HEK293 (cell line): ENCODE data around the gene DNMT3A.

Source experiments
- CTCF ChIA-PET: fragments of 350-600 bp; formaldehyde crosslinking; extraction: SDS; loops from one replicate; lab custom pipeline; 2021; ENCODE audit warnings: antibody characterized with exemption; lab: Yijun Ruan, JAX
- POLR2A ChIA-PET: fragments of 300-600 bp; formaldehyde crosslinking; extraction: SDS; loops from one replicate; lab custom pipeline; 2020; ENCODE audit warnings: antibody characterized with exemption, inconsistent platforms; lab: Yijun Ruan, JAX
- H3K27ac ChIP-seq: fragments of 200-500 bp; sonication (Bioruptor generic); 2 replicates; pipeline ENCODE4 v1.5.1; 2014; ENCODE audit warnings: low read depth, low read length, control low read depth, inconsistent platforms; ENCODE audit errors: extremely low read depth
- H3K36me3 ChIP-seq, 2 experiments: fragments of 200-500 bp in 1 of 2; sonication (Bioruptor generic) in 1 of 2; 1 replicate in 1 of 2; 2 replicates in 1 of 2; pipeline ENCODE4 v1.5.1; 2014 to 2017; ENCODE audit warnings: inconsistent platforms in 2 of 2, low read length in 2 of 2; ENCODE audit not compliant: control insufficient read depth in 2 of 2, insufficient read depth in 1 of 2
- H3K4me1 ChIP-seq: fragments of 200-500 bp; sonication (Bioruptor generic); 2 replicates; pipeline ENCODE4 v1.5.1; 2014; ENCODE audit warnings: mild to moderate bottlenecking, low read length, inconsistent platforms; ENCODE audit not compliant: control insufficient read depth, insufficient read depth
- H3K4me3 ChIP-seq: 2 replicates; pipeline ENCODE4 v1.5.1; 2011; ENCODE audit warnings: low read depth, mild to moderate bottlenecking, control low read depth, low read length, moderate library complexity
- H3K9me3 ChIP-seq: fragments of 200-500 bp; sonication (Bioruptor generic); 2 replicates; pipeline ENCODE4 v1.5.1; 2014; ENCODE audit warnings: low read depth, low read length, inconsistent platforms; ENCODE audit not compliant: control insufficient read depth, insufficient read depth
- GLI2 ChIP-seq: fragments of 450-650 bp; formaldehyde crosslinking; IDR thresholded peaks from 2 replicates; pipeline ENCODE4; 2017; ENCODE audit warnings: missing biosample characterization, missing genetic modification characterization, low read depth, borderline replicate concordance
- SCRT2 ChIP-seq: fragments of 450-650 bp; formaldehyde crosslinking; IDR thresholded peaks from 2 replicates; pipeline ENCODE4 v1.5.1; 2016; ENCODE audit warnings: missing biosample characterization, missing genetic modification characterization
- ZBTB21 ChIP-seq: fragments of 450-650 bp; formaldehyde crosslinking; IDR thresholded peaks from 2 replicates; pipeline ENCODE4 v1.5.1; 2017; ENCODE audit warnings: missing biosample characterization, missing genetic modification characterization
- ZNF155 ChIP-seq: fragments of 450-650 bp; formaldehyde crosslinking; IDR thresholded peaks from 2 replicates; pipeline ENCODE4 v1.5.1; 2016; ENCODE audit warnings: missing biosample characterization, missing genetic modification characterization
- ZNF157 ChIP-seq: fragments of 450-650 bp; formaldehyde crosslinking; IDR thresholded peaks from 2 replicates; pipeline ENCODE4 v1.5.1; 2016; ENCODE audit warnings: missing biosample characterization, missing genetic modification characterization
- ZNF2 ChIP-seq: fragments of 450-650 bp; formaldehyde crosslinking; IDR thresholded peaks from 2 replicates; pipeline ENCODE4 v1.5.1; 2016; ENCODE audit warnings: missing biosample characterization, missing genetic modification characterization
- ZNF350 ChIP-seq: fragments of 450-650 bp; formaldehyde crosslinking; IDR thresholded peaks from 2 replicates; pipeline ENCODE4 v1.5.0; 2017; ENCODE audit warnings: missing biosample characterization, mild to moderate bottlenecking, missing genetic modification characterization
- ZNF48 ChIP-seq: fragments of 450-650 bp; formaldehyde crosslinking; IDR thresholded peaks from 2 replicates; pipeline ENCODE4 v1.5.1; 2016; ENCODE audit warnings: missing biosample characterization, missing genetic modification characterization
- ZNF514 ChIP-seq: fragments of 450-650 bp; formaldehyde crosslinking; IDR thresholded peaks from 2 replicates; pipeline ENCODE4 v1.5.1; 2016; ENCODE audit warnings: missing biosample characterization, missing genetic modification characterization
- ZNF544 ChIP-seq: fragments of 450-650 bp; formaldehyde crosslinking; IDR thresholded peaks from 2 replicates; pipeline ENCODE4 v1.5.0; 2017; ENCODE audit warnings: missing biosample characterization, missing genetic modification characterization
- ZNF548 ChIP-seq: fragments of 450-650 bp; formaldehyde crosslinking; IDR thresholded peaks from 2 replicates; pipeline ENCODE4 v1.5.1; 2016; ENCODE audit warnings: missing biosample characterization, missing genetic modification characterization
- ZNF600 ChIP-seq: fragments of 450-650 bp; formaldehyde crosslinking; IDR thresholded peaks from 2 replicates; pipeline ENCODE4 v1.5.1; 2016; ENCODE audit warnings: missing biosample characterization, missing genetic modification characterization
- ZSCAN23 ChIP-seq: fragments of 450-650 bp; formaldehyde crosslinking; IDR thresholded peaks from 2 replicates; pipeline ENCODE4 v1.5.1; 2016; ENCODE audit warnings: missing biosample characterization, missing genetic modification characterization
- TF ChIP-seq, protein P1 (sequence below): fragments of 450-650 bp; formaldehyde crosslinking; IDR thresholded peaks from 2 replicates; pipeline ENCODE4 v1.5.1; 2017; ENCODE audit warnings: missing biosample characterization, missing genetic modification characterization
- TF ChIP-seq, protein P2 (sequence below): fragments of 450-650 bp; formaldehyde crosslinking; IDR thresholded peaks from 2 replicates; pipeline ENCODE4 v1.5.1; 2016; ENCODE audit warnings: missing biosample characterization, missing genetic modification characterization
- TF ChIP-seq, protein P3 (sequence below): fragments of 450-650 bp; formaldehyde crosslinking; IDR thresholded peaks from 2 replicates; pipeline ENCODE4 v1.5.1; 2016; ENCODE audit warnings: missing biosample characterization, missing genetic modification characterization, low read depth
- TF ChIP-seq, protein P4 (sequence below): fragments of 450-650 bp; formaldehyde crosslinking; IDR thresholded peaks from 2 replicates; pipeline ENCODE4 v1.5.1; 2016; ENCODE audit warnings: missing biosample characterization, missing genetic modification characterization
- TF ChIP-seq, protein P5 (sequence below): fragments of 450-650 bp; IDR thresholded peaks from 2 replicates; pipeline ENCODE4 v1.5.1; 2018; ENCODE audit warnings: missing biosample characterization, mild to moderate bottlenecking, missing genetic modification characterization

DNMT3A gene

DNA sequence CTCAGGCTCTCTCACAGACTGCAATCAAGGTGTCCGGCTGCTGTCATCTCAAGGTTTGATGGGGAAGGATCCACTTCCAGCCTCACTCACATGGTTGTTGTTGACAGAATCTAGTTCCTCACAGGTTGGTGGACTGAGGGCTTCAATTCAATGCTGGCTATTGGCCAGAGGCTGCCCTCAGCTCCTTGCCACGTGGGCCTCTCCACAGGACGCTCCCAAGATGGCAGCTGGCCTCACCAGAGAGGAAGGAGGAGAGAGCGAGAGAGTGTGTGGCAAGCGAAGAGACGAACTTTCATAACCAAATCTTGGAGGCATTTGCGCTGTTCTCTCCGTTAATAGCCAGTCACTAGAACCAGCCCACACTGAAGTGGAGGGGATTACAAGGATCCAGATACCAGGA lies 13.5 kb upstream of the DNMT3A start (continued):
- no peak for TF ChIP-seq SCRT2 (tag by site-specific recombination)
- TF ChIP-seq ZNF548 (tag by site-specific recombination): no peak

DNA sequence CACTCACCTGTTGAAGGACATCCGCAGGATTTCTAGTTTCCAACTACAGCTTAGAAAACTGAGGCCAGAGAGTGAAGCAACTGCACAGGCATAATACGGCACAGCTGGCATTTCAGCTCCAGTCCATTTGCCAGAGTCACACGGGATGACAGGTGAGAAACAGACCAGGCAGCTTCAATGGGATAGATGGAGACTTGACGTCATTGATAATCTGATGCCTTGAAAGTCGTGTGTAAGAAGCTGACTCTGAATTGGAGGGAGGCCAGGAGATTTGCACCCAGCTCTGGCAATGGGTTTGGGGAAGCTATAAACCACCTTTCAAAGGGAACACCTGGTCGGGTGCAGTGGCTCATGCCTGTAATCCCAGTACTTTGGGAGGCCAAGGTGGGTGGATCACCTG lies 12.4 kb upstream of the DNMT3A start:
- Histone ChIP-seq H3K27ac (no peak overlapping the region), H3K4me1 (no peaks in the 10 kb centered on the region), H3K36me3 (no peaks in the 10 kb centered on the region), H3K4me3 (no peak overlapping the region), H3K9me3 (no peaks in the 10 kb centered on the region)
- no peak for TF ChIP-seq ZNF157 (tag by site-specific recombination)
- no peak for TF ChIP-seq ZBTB21 (tag by site-specific recombination)
- TF ChIP-seq ZNF155: no peak
- TF ChIP-seq, protein P1, sequence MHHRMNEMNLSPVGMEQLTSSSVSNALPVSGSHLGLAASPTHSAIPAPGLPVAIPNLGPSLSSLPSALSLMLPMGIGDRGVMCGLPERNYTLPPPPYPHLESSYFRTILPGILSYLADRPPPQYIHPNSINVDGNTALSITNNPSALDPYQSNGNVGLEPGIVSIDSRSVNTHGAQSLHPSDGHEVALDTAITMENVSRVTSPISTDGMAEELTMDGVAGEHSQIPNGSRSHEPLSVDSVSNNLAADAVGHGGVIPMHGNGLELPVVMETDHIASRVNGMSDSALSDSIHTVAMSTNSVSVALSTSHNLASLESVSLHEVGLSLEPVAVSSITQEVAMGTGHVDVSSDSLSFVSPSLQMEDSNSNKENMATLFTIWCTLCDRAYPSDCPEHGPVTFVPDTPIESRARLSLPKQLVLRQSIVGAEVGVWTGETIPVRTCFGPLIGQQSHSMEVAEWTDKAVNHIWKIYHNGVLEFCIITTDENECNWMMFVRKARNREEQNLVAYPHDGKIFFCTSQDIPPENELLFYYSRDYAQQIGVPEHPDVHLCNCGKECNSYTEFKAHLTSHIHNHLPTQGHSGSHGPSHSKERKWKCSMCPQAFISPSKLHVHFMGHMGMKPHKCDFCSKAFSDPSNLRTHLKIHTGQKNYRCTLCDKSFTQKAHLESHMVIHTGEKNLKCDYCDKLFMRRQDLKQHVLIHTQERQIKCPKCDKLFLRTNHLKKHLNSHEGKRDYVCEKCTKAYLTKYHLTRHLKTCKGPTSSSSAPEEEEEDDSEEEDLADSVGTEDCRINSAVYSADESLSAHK (tag by site-specific recombination): no peak
- TF ChIP-seq ZNF350 (tag by site-specific recombination): no peak
- no peak for TF ChIP-seq ZSCAN23
- TF ChIP-seq SCRT2 (tag by site-specific recombination): peak; percentile 54; the same call in 1 of the 2 replicates
- no peak for TF ChIP-seq ZNF2
- ChIA-PET CTCF (interaction anchor here (0.7 kb wide), 1 partner anchor 20 kb away, joined by 3 read pairs; no protein-coding TSS in a partner anchor), POLR2A (no interaction called here)

DNA sequence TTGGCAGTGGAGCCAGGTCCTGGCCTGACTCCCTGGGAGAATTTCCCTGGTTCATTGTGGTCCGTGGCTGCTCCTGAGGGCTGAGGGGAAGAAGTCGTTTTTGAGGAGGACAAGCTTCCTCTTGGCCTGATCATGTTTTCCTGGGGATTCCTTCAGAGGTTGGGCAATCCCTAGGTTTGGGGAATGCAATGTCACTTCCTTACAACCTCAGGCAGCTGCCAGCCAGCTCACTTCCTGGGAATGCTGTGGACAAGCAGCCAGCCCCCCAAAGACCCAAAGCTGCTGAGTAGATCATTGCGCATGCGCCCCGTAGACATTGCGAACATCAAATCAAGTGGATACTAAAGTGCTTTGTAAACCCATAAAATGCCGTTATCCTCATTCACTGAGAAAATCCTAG lies 7.7 kb upstream of the DNMT3A start:
- H3K9me3 ChIP-seq: no peaks in the 10 kb centered on the region
- H3K36me3 ChIP-seq: no peaks in the 10 kb centered on the region
- CTCF ChIA-PET: interaction anchor here (0.6 to 3.2 kb wide), 4 partner anchors 9 to 522 kb away, joined by 3 to 17 read pairs (median 4); no protein-coding TSS in a partner anchor
- TF ChIP-seq, protein P2, sequence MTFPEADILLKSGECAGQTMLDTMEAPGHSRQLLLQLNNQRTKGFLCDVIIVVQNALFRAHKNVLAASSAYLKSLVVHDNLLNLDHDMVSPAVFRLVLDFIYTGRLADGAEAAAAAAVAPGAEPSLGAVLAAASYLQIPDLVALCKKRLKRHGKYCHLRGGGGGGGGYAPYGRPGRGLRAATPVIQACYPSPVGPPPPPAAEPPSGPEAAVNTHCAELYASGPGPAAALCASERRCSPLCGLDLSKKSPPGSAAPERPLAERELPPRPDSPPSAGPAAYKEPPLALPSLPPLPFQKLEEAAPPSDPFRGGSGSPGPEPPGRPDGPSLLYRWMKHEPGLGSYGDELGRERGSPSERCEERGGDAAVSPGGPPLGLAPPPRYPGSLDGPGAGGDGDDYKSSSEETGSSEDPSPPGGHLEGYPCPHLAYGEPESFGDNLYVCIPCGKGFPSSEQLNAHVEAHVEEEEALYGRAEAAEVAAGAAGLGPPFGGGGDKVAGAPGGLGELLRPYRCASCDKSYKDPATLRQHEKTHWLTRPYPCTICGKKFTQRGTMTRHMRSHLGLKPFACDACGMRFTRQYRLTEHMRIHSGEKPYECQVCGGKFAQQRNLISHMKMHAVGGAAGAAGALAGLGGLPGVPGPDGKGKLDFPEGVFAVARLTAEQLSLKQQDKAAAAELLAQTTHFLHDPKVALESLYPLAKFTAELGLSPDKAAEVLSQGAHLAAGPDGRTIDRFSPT (tag by site-specific recombination): no peak
- no peak for TF ChIP-seq ZNF600 (tag by site-specific recombination)
- TF ChIP-seq, protein P3, sequence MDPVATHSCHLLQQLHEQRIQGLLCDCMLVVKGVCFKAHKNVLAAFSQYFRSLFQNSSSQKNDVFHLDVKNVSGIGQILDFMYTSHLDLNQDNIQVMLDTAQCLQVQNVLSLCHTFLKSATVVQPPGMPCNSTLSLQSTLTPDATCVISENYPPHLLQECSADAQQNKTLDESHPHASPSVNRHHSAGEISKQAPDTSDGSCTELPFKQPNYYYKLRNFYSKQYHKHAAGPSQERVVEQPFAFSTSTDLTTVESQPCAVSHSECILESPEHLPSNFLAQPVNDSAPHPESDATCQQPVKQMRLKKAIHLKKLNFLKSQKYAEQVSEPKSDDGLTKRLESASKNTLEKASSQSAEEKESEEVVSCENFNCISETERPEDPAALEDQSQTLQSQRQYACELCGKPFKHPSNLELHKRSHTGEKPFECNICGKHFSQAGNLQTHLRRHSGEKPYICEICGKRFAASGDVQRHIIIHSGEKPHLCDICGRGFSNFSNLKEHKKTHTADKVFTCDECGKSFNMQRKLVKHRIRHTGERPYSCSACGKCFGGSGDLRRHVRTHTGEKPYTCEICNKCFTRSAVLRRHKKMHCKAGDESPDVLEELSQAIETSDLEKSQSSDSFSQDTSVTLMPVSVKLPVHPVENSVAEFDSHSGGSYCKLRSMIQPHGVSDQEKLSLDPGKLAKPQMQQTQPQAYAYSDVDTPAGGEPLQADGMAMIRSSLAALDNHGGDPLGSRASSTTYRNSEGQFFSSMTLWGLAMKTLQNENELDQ (tag by site-specific recombination): no peak
- TF ChIP-seq ZNF48 (tag by site-specific recombination): no peak
- TF ChIP-seq, protein P4, sequence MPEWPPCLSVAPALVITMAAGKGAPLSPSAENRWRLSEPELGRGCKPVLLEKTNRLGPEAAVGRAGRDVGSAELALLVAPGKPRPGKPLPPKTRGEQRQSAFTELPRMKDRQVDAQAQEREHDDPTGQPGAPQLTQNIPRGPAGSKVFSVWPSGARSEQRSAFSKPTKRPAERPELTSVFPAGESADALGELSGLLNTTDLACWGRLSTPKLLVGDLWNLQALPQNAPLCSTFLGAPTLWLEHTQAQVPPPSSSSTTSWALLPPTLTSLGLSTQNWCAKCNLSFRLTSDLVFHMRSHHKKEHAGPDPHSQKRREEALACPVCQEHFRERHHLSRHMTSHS: no peak
- TF ChIP-seq ZNF514: no peak
- no peak for TF ChIP-seq ZNF544 (tag by site-specific recombination)
- TF ChIP-seq GLI2: no peak
- TF ChIP-seq, protein P5, sequence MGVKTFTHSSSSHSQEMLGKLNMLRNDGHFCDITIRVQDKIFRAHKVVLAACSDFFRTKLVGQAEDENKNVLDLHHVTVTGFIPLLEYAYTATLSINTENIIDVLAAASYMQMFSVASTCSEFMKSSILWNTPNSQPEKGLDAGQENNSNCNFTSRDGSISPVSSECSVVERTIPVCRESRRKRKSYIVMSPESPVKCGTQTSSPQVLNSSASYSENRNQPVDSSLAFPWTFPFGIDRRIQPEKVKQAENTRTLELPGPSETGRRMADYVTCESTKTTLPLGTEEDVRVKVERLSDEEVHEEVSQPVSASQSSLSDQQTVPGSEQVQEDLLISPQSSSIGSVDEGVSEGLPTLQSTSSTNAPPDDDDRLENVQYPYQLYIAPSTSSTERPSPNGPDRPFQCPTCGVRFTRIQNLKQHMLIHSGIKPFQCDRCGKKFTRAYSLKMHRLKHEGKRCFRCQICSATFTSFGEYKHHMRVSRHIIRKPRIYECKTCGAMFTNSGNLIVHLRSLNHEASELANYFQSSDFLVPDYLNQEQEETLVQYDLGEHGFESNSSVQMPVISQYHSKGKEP (tag by site-specific recombination): no peak
- TF ChIP-seq, all 188 proteins: peak for 0
- POLR2A ChIA-PET: no interaction called here
- no peak overlapping the region for H3K4me3 ChIP-seq
- no peak overlapping the region for H3K27ac ChIP-seq
- H3K4me1 ChIP-seq: peaks cover 6% of the 10 kb centered on the region; the same call in 1 of the 2 replicates
